Upper lobe of right lung (tissue), 1 donor: ENCODE measurements around the gene ZFAND3. TPM values are rescaled to one million over a fixed set of nuclear protein-coding genes. Genes with fewer than 3 reads are reported as not detected.

ENCODE experiments used
- ATAC-seq: fragments of 200-7000 bp; cut with Tn5 transposase; one replicate; pipeline ENCODE4 v1.9.1; 2020; ENCODE audit warnings: mild to moderate bottlenecking, moderate library complexity
- DNase-seq: peaks from one replicate; pipeline ENCODE4 v3.0.0-alpha.2; 2020
- H3K27ac ChIP-seq: fragments of 200-600 bp; one replicate; pipeline ENCODE4 v1.8.0; 2022
- H3K27me3 ChIP-seq: fragments of 200-600 bp; one replicate; pipeline ENCODE4 v1.8.0; 2022; ENCODE audit warnings: mild to moderate bottlenecking
- H3K36me3 ChIP-seq: fragments of 200-600 bp; one replicate; pipeline ENCODE4 v1.8.0; 2022
- H3K4me1 ChIP-seq: fragments of 200-600 bp; one replicate; pipeline ENCODE4 v1.8.0; 2022
- H3K4me3 ChIP-seq: fragments of 200-600 bp; one replicate; pipeline ENCODE4 v1.8.0; 2022; ENCODE audit warnings: mild to moderate bottlenecking
- H3K9me3 ChIP-seq: fragments of 200-600 bp; one replicate; pipeline ENCODE4 v1.8.0; 2022
- intact Hi-C: fragments of 100-400 bp; cut with DNase I; formaldehyde crosslinking; loops from one replicate; pipeline ENCODE4 v1.11.0; 2022
- total RNA-seq: library from RNA; stranded (reverse); fragmentation: NEBNext Ultra II Directional; extraction: Animal tissue kit (Norgen Biotek cat#: 25700); gene quantifications from one replicate; pipeline ENCODE4 v1.2.1, GENCODE V29; 2021
- TF ChIP-seq, protein P1 (sequence below): fragments of 200-600 bp; IDR thresholded peaks from one replicate; pipeline ENCODE4 v1.8.0; 2022; ENCODE audit warnings: antibody characterized with exemption
- donor health status: DM: no; HTN: yes; CAD: no; lungs with severe emphysema.

Gene ZFAND3
- total RNA-seq, 1 donor from 2014 or later = 69.1 TPM

DNA sequence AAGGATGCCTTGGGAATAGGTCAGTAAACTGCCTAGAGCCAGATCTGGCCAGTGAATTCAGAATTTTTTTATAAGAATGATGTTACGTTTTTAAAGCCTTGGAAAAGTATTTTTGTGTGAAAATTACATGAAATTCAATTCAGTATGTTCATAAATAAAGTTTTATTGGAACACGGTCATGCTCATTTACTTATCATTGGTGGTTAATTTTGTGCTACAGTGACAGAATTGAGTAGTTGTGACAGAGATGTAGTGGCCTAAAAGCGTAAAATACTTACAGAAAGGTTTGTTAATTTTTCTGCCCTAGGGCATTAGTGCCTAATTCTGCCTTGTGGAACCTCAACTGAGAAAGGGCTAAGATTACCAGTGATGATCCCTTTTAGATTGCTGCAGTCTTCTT, 28.2 kb downstream of the ZFAND3 start:
- TF ChIP-seq, protein P1, sequence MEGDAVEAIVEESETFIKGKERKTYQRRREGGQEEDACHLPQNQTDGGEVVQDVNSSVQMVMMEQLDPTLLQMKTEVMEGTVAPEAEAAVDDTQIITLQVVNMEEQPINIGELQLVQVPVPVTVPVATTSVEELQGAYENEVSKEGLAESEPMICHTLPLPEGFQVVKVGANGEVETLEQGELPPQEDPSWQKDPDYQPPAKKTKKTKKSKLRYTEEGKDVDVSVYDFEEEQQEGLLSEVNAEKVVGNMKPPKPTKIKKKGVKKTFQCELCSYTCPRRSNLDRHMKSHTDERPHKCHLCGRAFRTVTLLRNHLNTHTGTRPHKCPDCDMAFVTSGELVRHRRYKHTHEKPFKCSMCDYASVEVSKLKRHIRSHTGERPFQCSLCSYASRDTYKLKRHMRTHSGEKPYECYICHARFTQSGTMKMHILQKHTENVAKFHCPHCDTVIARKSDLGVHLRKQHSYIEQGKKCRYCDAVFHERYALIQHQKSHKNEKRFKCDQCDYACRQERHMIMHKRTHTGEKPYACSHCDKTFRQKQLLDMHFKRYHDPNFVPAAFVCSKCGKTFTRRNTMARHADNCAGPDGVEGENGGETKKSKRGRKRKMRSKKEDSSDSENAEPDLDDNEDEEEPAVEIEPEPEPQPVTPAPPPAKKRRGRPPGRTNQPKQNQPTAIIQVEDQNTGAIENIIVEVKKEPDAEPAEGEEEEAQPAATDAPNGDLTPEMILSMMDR = no peak
- H3K27me3 ChIP-seq = no peaks in the 10 kb centered on the region
- H3K9me3 ChIP-seq = no peaks in the 10 kb centered on the region
- intact Hi-C loops = no loop called here
- ATAC-seq (no peak), DNase-seq (no peak)
- peaks cover 22% of the 10 kb centered on the region for H3K4me1 ChIP-seq
- no peaks in the 10 kb centered on the region for H3K36me3 ChIP-seq
- no peak overlapping the region for H3K27ac ChIP-seq
- no peak overlapping the region for H3K4me3 ChIP-seq

DNA sequence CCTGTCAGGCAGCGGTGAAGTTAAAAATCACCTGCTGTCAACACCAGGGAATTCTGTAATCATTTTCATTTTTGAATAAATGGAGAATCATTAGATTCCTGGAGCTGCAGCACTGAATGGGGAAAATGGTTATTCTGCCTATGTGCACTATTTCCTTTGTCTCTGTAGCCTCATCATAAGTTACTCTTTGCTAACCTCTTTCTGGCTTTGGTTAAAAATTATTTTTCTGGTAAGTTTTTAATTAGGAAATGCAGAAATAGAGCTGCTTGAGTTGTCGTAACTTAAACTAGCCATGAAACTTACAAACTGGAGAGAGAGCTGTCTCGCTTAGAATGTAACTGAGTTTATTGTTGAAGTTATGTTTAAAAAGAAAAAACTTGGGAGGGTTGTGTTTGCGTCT, 28.8 kb downstream of the ZFAND3 start:
- H3K4me1 ChIP-seq = peaks cover 21% of the 10 kb centered on the region
- ATAC-seq = no peak
- no peak overlapping the region for H3K27ac ChIP-seq
- TF ChIP-seq, protein P1 = no peak
- H3K27me3 ChIP-seq = no peaks in the 10 kb centered on the region
- H3K4me3 ChIP-seq = no peak overlapping the region
- no peaks in the 10 kb centered on the region for H3K36me3 ChIP-seq
- no peaks in the 10 kb centered on the region for H3K9me3 ChIP-seq
- DNase-seq = no peak
- intact Hi-C loops = no loop called here

- ATAC-seq = no peak
- DNase-seq = no peak
- peaks cover 10% of the 10 kb centered on the region for H3K4me1 ChIP-seq
- TF ChIP-seq, protein P1 = no peak
- no peaks in the 10 kb centered on the region for H3K36me3 ChIP-seq
- intact Hi-C loops = no loop called here
- H3K4me3 ChIP-seq = no peak overlapping the region
- no peaks in the 10 kb centered on the region for H3K9me3 ChIP-seq
- H3K27ac ChIP-seq = no peak overlapping the region
- H3K27me3 ChIP-seq = no peaks in the 10 kb centered on the region
These were observed 30.7 kb downstream of the ZFAND3 start for GRCh38 chr6:37850260-37850659.

DNA sequence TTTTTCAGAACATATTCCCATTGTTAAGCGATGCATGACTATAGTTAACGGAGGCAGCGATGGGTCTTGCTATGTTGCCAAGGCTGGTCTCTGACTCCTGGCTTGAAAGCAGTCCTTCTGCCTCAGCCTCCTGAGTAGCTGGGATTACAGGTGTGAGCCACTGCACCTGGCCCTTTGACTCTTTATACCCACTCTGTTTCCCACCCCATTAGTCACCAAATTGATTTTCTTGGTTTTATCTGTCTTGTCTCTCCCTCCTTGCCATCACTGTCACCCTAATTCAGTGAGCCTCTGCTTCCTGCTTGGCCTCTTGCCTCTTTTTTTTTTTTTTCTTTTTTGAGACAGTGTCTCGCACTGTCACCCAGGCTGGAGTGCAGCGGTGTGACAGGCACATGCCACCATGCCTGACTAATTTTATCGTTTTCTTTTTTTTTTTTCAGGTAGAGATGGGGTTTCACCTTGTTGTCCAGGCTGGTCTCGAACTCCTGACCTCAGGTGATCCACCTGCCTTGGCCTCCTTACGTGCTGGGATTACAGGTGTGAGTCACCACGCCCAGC, 31.3 kb downstream of the ZFAND3 start:
- intact Hi-C loops = no loop called here
- ATAC-seq = no peak
- no peak overlapping the region for H3K27ac ChIP-seq
- no peak for DNase-seq
- no peaks in the 10 kb centered on the region for H3K27me3 ChIP-seq
- TF ChIP-seq, protein P1 = no peak
- H3K4me1 ChIP-seq = peaks cover 9% of the 10 kb centered on the region
- H3K4me3 ChIP-seq = no peak overlapping the region
- no peaks in the 10 kb centered on the region for H3K36me3 ChIP-seq
- no peaks in the 10 kb centered on the region for H3K9me3 ChIP-seq

DNA sequence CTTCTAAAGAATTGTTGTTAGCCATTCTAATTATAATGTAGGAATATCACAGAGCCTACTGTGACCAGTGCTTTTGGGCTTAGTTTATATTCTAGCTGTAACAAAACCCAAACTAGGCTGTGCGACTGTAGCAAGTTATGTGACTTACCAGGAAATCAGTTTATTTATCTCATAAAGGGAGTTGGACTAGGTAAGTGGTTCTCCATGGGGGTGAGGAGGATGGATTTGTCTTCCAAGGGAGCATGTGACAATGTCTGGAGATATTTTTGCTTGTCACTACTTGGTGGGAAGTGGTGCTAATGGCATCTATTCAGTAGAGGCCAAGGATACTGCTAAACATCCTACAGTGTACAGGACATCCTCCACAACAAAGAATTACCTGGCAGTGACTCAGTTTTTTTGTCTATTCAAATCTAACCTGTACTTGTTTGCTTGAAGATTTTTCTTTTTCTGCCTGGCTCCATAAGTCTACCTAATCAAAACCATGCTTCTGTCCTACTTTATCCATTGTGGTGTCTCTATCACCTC, 32.5 kb downstream of the ZFAND3 start:
- TF ChIP-seq, protein P1 = no peak
- H3K36me3 ChIP-seq = no peaks in the 10 kb centered on the region
- DNase-seq (no peak), ATAC-seq (no peak)
- no peak overlapping the region for H3K27ac ChIP-seq
- no peak overlapping the region for H3K4me3 ChIP-seq
- intact Hi-C loops = no loop called here
- H3K27me3 ChIP-seq = no peaks in the 10 kb centered on the region
- H3K9me3 ChIP-seq = no peaks in the 10 kb centered on the region
- peaks cover 9% of the 10 kb centered on the region for H3K4me1 ChIP-seq

- Histone ChIP-seq H3K4me3 (no peak overlapping the region), H3K36me3 (no peaks in the 10 kb centered on the region), H3K27ac (no peak overlapping the region), H3K9me3 (no peaks in the 10 kb centered on the region), H3K4me1 (peaks cover 23% of the 10 kb centered on the region), H3K27me3 (no peaks in the 10 kb centered on the region)
- TF ChIP-seq, protein P1 = no peak
- intact Hi-C loops = no loop called here
- DNase-seq (no peak), ATAC-seq (no peak)
These were observed 36.8 kb downstream of the ZFAND3 start for GRCh38 chr6:37856285-37856684.
